Measurements from ENCODE around the gene GRK3.

GRCh38 chr22:25753252-25753651 is 188.8 kb downstream of the GRK3 start:
- no peak for TF ChIP-seq CTCF (IDR thresholded peaks at IDR 0.05 in 2 of 3, conservative IDR thresholded peaks at IDR 0.05 in 1 of 3; ENCODE audit: control insufficient read depth in 2 of 3, extremely low read depth in 1 of 3, insufficient read depth in 1 of 3, low read depth in 3 of 3, low read length in 3 of 3)
- TF ChIP-seq CEBPB (IDR thresholded peaks at IDR 0.05; ENCODE audit: borderline replicate concordance in 1 of 2, low read depth in 2 of 2, low read length in 2 of 2), result no peak
- TF ChIP-seq CHD4 (IDR thresholded peaks at IDR 0.05), result no peak
- no peak for TF ChIP-seq YY1 (IDR thresholded peaks at IDR 0.05; ENCODE audit: low read depth, low read length)
- TF ChIP-seq SP1 (IDR thresholded peaks at IDR 0.05; ENCODE audit: low read depth, low read length), result no peak
- no peak for TF ChIP-seq ZNF274 (IDR thresholded peaks at IDR 0.05; ENCODE audit: insufficient read depth, insufficient read length)
- TF ChIP-seq TARDBP (IDR thresholded peaks at IDR 0.05; ENCODE audit: borderline replicate concordance), result no peak
- TF ChIP-seq CUX1 (IDR thresholded peaks at IDR 0.05; ENCODE audit: insufficient replicate concordance, low read depth, low read length), result no peak
- TF ChIP-seq GABPA (IDR thresholded peaks at IDR 0.05; ENCODE audit: low read depth), result no peak
- TF ChIP-seq KLF5 (IDR thresholded peaks at IDR 0.05; ENCODE audit: partially characterized antibody), result no peak
- TF ChIP-seq STAT1 (conservative IDR thresholded peaks at IDR 0.05), result no peak
- TF ChIP-seq NBN (IDR thresholded peaks at IDR 0.05), result no peak

Data from GM12878 (cell line).